BLaER1 (cell line): ENCODE measurements around the gene SLC35A5.
A peak's percentile ranks its signal among the peaks of the same experiment; 100 is the strongest.
"Not testable (repeated sequence)": the region's sequence is repeated elsewhere in the genome, so short reads cannot be mapped to it uniquely, and the experiment has no call there.

Source experiments
- H3K27ac ChIP-seq: shearing (Covaris generic); formaldehyde crosslinking; 2 replicates; pipeline ENCODE4 v1.8.1; 2022
- H3K27me3 ChIP-seq: shearing (Covaris generic); formaldehyde crosslinking; 2 replicates; pipeline ENCODE4 v1.8.1; 2022
- H3K36me3 ChIP-seq: shearing (Covaris generic); formaldehyde crosslinking; 2 replicates; pipeline ENCODE4 v1.8.1; 2022
- H3K4me1 ChIP-seq: shearing (Covaris generic); formaldehyde crosslinking; 2 replicates; pipeline ENCODE4 v1.8.1; 2022
- H3K4me2 ChIP-seq: shearing (Covaris generic); formaldehyde crosslinking; 2 replicates; pipeline ENCODE4 v1.8.1; 2022
- H3K4me3 ChIP-seq: shearing (Covaris generic); formaldehyde crosslinking; 2 replicates; pipeline ENCODE4 v1.8.1; 2022
- H3K9ac ChIP-seq: shearing (Covaris generic); formaldehyde crosslinking; 2 replicates; pipeline ENCODE4 v1.8.1; 2022
- H3K9me3 ChIP-seq: shearing (Covaris generic); formaldehyde crosslinking; 2 replicates; pipeline ENCODE4 v1.8.1; 2022
- H4K20me1 ChIP-seq: shearing (Covaris generic); formaldehyde crosslinking; 2 replicates; pipeline ENCODE4 v1.8.1; 2022
- Cebpa-rat ChIP-seq: shearing (Covaris generic); IDR thresholded peaks from 2 replicates; pipeline ENCODE4 v1.8.1; 2022

SLC35A5 gene

GRCh38 chr3:112546216-112546759 is 15.6 kb upstream of the SLC35A5 start:
- no peak overlapping the region for H3K4me2 ChIP-seq

DNA sequence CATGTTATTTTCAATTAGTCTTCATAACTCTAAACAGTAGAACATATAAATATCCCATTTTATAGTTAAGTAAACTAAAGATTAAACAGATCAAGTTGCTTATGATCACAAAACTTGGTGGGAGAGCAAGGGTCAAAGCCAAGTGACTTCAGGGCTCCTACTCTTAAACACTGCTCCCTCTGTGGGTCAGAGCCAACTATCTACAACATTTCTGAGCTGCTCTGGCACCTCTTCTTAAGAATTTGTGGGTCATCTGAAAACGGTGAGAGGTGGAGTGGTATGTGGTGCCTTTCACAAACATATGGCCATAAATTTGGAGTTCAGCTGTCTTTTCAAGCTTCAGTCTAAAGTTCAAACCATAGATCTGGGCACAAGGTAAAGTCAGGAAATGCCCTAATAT is 11.0 kb upstream of the SLC35A5 start:
- Histone ChIP-seq H3K36me3 (peaks cover 49% of the 10 kb centered on the region), H3K9ac (no peak overlapping the region), H3K4me1 (peaks cover 8% of the 10 kb centered on the region; the same call in 1 of the 2 replicates), H3K27ac (no peak overlapping the region), H4K20me1 (peaks cover 47% of the 10 kb centered on the region), H3K27me3 (no peaks in the 10 kb centered on the region), H3K4me2 (no peak overlapping the region), H3K4me3 (no peak overlapping the region), H3K9me3 (no peaks in the 10 kb centered on the region)
- TF ChIP-seq Cebpa-rat, result no peak

More at GRCh38 chr3:112546216-112546759, 15.6 kb upstream of the SLC35A5 start:
- Histone ChIP-seq H3K27ac (no peak overlapping the region), H3K27me3 (no peaks in the 10 kb centered on the region), H3K36me3 (peaks cover 61% of the 10 kb centered on the region), H3K4me3 (no peak overlapping the region), H3K4me1 (no peaks in the 10 kb centered on the region), H3K9ac (no peak overlapping the region), H4K20me1 (peaks cover 16% of the 10 kb centered on the region), H3K9me3 (no peaks in the 10 kb centered on the region)
- no peak for TF ChIP-seq Cebpa-rat

- H4K20me1 ChIP-seq, result peaks cover 59% of the 10 kb centered on the region
- TF ChIP-seq Cebpa-rat, result no peak
- no peaks in the 10 kb centered on the region for H3K27me3 ChIP-seq
Measured at GRCh38 chr3:112555535-112556170, 6.2 kb upstream of the SLC35A5 start.

DNA sequence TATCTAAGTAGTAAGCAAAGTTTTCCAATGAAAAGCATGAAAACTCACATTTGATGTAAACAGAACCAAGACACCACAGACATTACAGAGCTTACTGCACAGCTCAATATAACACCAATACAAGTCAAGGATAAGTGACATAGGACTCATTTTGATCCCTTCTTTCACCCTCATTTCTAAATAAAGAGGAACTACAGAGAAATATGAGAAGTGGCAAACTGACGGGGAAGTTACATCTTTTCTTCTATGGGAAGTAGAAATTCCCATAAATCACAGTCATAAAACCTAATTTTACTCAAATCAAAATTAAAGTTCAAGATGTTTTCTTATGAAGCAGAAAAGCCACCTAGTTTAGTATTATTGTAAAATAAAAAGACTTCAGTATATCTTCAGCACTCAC is 3.9 kb upstream of the SLC35A5 start:
- Histone ChIP-seq H3K9ac (no peak overlapping the region), H3K4me1 (peaks cover 25% of the 10 kb centered on the region), H3K9me3 (no peaks in the 10 kb centered on the region), H3K27ac (no peak overlapping the region), H3K4me3 (no peak overlapping the region), H3K4me2 (no peak overlapping the region), H3K27me3 (no peaks in the 10 kb centered on the region), H4K20me1 (peaks cover 44% of the 10 kb centered on the region; the same call in 1 of the 2 replicates), H3K36me3 (peaks cover 16% of the 10 kb centered on the region)
- TF ChIP-seq Cebpa-rat, result no peak

More at GRCh38 chr3:112555535-112556170, 6.2 kb upstream of the SLC35A5 start:
- no peaks in the 10 kb centered on the region for H3K9me3 ChIP-seq
- H3K4me3 ChIP-seq, result no peak overlapping the region
- H3K4me2 ChIP-seq, result no peak overlapping the region
- peaks cover 21% of the 10 kb centered on the region for H3K4me1 ChIP-seq
- no peak overlapping the region for H3K27ac ChIP-seq
- peaks cover 27% of the 10 kb centered on the region for H3K36me3 ChIP-seq
- no peak overlapping the region for H3K9ac ChIP-seq

DNA sequence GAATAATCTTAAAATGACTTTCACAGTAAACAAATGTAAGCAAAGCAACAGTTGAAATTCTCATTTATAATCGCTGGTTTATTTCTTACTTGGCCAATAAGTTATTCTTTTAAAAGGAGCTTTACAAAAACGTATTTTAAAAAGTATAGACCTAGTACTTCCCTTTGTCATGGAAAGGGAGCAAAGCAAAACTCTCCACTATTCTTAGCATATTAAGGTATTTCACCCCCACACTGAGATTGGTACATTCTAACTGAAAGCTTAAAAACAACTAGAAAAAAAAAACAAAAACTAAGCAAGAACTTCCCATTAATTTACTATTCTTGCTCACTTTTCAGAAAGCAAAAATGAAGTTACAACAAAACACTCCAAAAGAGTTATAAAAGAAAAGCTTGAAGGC is 1.5 kb upstream of the SLC35A5 start:
- Histone ChIP-seq H3K9me3 (no peaks in the 10 kb centered on the region), H3K36me3 (peaks cover 14% of the 10 kb centered on the region), H3K4me2 (peak overlapping the region; percentile 80), H3K27ac (peak overlapping the region; percentile 84), H3K4me3 (peak overlapping the region; percentile 95), H4K20me1 (peaks cover 27% of the 10 kb centered on the region; the same call in 1 of the 2 replicates), H3K27me3 (no peaks in the 10 kb centered on the region), H3K4me1 (peaks cover 28% of the 10 kb centered on the region), H3K9ac (peak overlapping the region; percentile 92)
- TF ChIP-seq Cebpa-rat, result no peak

DNA sequence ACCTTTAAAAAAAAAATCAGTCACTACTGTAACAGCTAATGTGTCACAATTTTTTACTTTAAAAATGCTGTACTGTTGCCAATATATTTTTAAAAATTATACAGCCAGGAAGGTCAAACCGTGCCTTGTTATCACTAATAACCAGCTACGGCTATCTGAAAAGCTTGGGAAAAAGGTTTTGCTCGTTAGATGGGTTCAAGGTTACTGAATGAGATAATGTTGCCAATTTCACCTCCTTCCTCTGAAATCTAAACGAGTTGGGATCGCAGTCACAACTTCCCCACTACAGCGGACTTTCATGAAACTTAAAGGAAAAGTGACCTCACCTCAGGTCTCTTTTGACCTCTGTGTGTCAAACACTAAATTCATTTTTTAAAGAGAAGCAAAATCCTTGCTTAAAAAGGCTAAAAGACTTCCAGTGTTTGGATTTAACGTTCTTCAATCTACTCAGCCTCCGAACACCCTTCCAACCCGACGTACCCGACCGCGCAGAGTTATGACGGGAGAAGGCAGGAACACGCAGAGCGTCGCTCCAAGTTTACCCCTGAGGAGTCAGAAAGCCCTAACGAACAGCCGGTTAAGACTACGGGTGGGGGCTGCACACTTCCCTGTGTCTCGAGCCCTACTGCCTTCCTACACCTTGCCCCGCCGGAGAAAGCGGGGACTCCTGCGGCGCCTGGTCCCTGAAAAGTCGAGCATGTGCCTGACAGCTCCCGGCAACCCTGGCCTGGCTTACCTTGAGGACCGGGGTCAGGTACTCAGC is 943 bp upstream of the SLC35A5 start:
- H3K4me1 ChIP-seq, result peaks cover 28% of the 10 kb centered on the region
- H3K27me3 ChIP-seq, result no peaks in the 10 kb centered on the region
- peak overlapping the region; percentile 84 for H3K27ac ChIP-seq
- TF ChIP-seq Cebpa-rat, result no peak
- peak overlapping the region; percentile 92 for H3K9ac ChIP-seq
- peak overlapping the region; percentile 95 for H3K4me3 ChIP-seq
- H3K36me3 ChIP-seq, result peaks cover 20% of the 10 kb centered on the region
- peaks cover 21% of the 10 kb centered on the region; the same call in 1 of the 2 replicates for H4K20me1 ChIP-seq
- H3K9me3 ChIP-seq, result no peaks in the 10 kb centered on the region
- peak overlapping the region; percentile 80 for H3K4me2 ChIP-seq

- Histone ChIP-seq H3K27ac (peak overlapping the region; percentile 84), H3K4me1 (peaks cover 28% of the 10 kb centered on the region), H3K9ac (peak overlapping the region; percentile 92), H3K27me3 (no peaks in the 10 kb centered on the region), H3K4me3 (peak overlapping the region; percentile 95), H3K9me3 (no peaks in the 10 kb centered on the region), H4K20me1 (peaks cover 21% of the 10 kb centered on the region; the same call in 1 of the 2 replicates), H3K4me2 (peak overlapping the region; percentile 80), H3K36me3 (peaks cover 24% of the 10 kb centered on the region)
- TF ChIP-seq Cebpa-rat, result no peak
Measured at GRCh38 chr3:112561484-112561733, 436 bp upstream of the SLC35A5 start.

DNA sequence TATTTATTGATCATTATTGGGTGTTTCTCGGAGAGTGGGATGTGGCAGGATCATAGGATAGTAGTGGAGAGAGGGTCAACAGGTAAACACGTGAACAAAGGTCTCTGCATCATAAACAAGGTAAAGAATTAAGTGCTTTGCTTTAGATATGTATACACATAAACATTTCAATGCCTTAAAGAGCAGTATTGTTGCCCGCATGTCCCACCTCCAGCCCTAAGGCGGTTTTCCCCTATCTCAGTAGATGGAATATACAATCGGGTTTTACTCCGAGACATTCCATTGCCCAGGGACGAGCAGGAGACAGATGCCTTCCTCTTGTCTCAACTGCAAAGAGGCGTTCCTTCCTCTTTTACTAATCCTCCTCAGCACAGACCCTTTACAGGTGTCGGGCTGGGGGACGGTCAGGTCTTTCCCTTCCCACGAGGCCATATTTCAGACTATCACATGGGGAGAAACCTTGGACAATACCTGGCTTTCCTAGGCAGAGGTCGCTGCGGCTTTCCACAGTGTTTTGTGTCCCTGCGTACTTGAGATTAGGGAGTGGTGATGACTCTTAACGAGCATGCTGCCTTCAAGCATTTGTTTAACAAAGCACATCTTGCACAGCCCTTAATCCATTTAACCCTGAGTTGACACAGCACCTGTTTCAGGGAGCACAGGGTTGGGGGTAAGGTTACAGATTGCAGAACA is 2.5 kb downstream of the SLC35A5 start:
- not testable (repeated sequence) for H3K27ac ChIP-seq, H3K9me3 ChIP-seq, H3K27me3 ChIP-seq, H3K4me2 ChIP-seq, H3K9ac ChIP-seq, H3K4me3 ChIP-seq
- peaks cover 25% of the 10 kb centered on the region for H3K4me1 ChIP-seq
- H4K20me1 ChIP-seq, result peaks cover 12% of the 10 kb centered on the region; the same call in 1 of the 2 replicates
- H3K36me3 ChIP-seq, result peaks cover 32% of the 10 kb centered on the region

GRCh38 chr3:112564940-112565305 is 3.1 kb downstream of the SLC35A5 start:
- 0 out of 2 replicates have a peak, but pooled peaks cover 6% of the 10 kb centered on the region for H4K20me1 ChIP-seq
- H3K9ac ChIP-seq, result no peak overlapping the region
- no peak overlapping the region for H3K27ac ChIP-seq
- H3K4me2 ChIP-seq, result no peak overlapping the region
- H3K36me3 ChIP-seq, result peaks cover 37% of the 10 kb centered on the region
- TF ChIP-seq Cebpa-rat, result no peak
- H3K27me3 ChIP-seq, result no peaks in the 10 kb centered on the region
- no peaks in the 10 kb centered on the region for H3K9me3 ChIP-seq
- no peak overlapping the region for H3K4me3 ChIP-seq
- peaks cover 20% of the 10 kb centered on the region for H3K4me1 ChIP-seq

GRCh38 chr3:112568642-112569041 is 6.8 kb downstream of the SLC35A5 start:
- H3K27ac ChIP-seq, result no peak overlapping the region
- H3K9ac ChIP-seq, result no peak overlapping the region

More at GRCh38 chr3:112568642-112569041, 6.8 kb downstream of the SLC35A5 start:
- no peaks in the 10 kb centered on the region for H3K9me3 ChIP-seq
- H4K20me1 ChIP-seq, result no peaks in the 10 kb centered on the region
- H3K4me2 ChIP-seq, result no peak overlapping the region
- no peaks in the 10 kb centered on the region for H3K27me3 ChIP-seq
- H3K4me1 ChIP-seq, result peaks cover 4% of the 10 kb centered on the region; the same call in 1 of the 2 replicates
- no peak for TF ChIP-seq Cebpa-rat
- no peak overlapping the region for H3K4me3 ChIP-seq
- peaks cover 61% of the 10 kb centered on the region for H3K36me3 ChIP-seq
